GM12891 (cell line): Measurements from ENCODE around the gene FAM110A.
"Not testable (repeated sequence)": the region's sequence is repeated elsewhere in the genome, so short reads cannot be mapped to it uniquely, and the experiment has no call there.

Experiments
- DNase-seq: peaks from one replicate; pipeline ENCODE4 v3.0.0; 2011; ENCODE audit warnings: low spot score; ENCODE audit not compliant: insufficient read length
- FAIRE-seq: peaks from 2 replicates; lab custom pipeline; 2011; peaks lifted over from hg19 to GRCh38; lab: Jason Lieb, UNC
- PAX5 ChIP-seq: IDR thresholded peaks from 2 replicates; pipeline ENCODE4 v1.6.1; 2011; ENCODE audit warnings: low read length, moderate library complexity, mild to moderate bottlenecking; ENCODE audit not compliant: insufficient read depth, severe bottlenecking
- POLR2A ChIP-seq: IDR thresholded peaks from 2 replicates; pipeline ENCODE4 v1.6.1; 2011; ENCODE audit warnings: low read depth, low read length, control low read depth
- POLR2AphosphoS5 ChIP-seq: IDR thresholded peaks from 2 replicates; pipeline ENCODE4 v1.6.1; 2011; ENCODE audit warnings: low read depth, low read length, control low read depth
- POU2F2 ChIP-seq: IDR thresholded peaks from 2 replicates; pipeline ENCODE4 v1.6.1; 2011; ENCODE audit warnings: low read depth, mild to moderate bottlenecking, control low read depth, low read length, moderate library complexity
- SPI1 ChIP-seq: IDR thresholded peaks from 2 replicates; pipeline ENCODE4 v1.6.1; 2011; ENCODE audit warnings: low read depth, low read length, control low read depth
- TAF1 ChIP-seq: IDR thresholded peaks from 2 replicates; pipeline ENCODE4 v1.6.1; 2011; ENCODE audit warnings: low read depth, low read length, control low read depth

FAM110A gene

GRCh38 chr20:822651-823573 is 10.6 kb upstream of the FAM110A start:
- DNase-seq (no peak), FAIRE-seq (no peak)
- TF ChIP-seq POLR2AphosphoS5 = no peak
- no peak for TF ChIP-seq PAX5
- TF ChIP-seq TAF1 = no peak
- TF ChIP-seq POU2F2 = no peak
- no peak for TF ChIP-seq POLR2A
- TF ChIP-seq SPI1 = no peak

DNA sequence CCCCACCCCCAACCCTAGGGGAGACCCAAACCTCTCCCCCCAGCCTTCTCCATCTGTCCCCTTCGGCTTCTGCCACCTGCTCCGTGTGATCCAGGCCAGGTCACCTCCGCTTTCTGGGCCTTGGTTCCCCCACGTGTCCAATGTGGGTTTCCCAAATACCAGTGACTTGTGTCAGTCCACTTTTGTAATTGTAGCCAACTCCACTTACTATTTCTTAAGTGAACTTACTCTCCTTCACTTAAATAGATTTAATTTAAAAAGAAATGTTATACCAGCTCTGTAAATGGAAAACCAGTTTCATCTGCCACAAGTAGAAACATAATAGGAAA is 10.0 kb upstream of the FAM110A start:
- TF ChIP-seq TAF1 (no peak), SPI1 (no peak), POLR2A (no peak), PAX5 (no peak), POU2F2 (no peak), POLR2AphosphoS5 (no peak)
- FAIRE-seq = no peak
- no peak for DNase-seq

DNA sequence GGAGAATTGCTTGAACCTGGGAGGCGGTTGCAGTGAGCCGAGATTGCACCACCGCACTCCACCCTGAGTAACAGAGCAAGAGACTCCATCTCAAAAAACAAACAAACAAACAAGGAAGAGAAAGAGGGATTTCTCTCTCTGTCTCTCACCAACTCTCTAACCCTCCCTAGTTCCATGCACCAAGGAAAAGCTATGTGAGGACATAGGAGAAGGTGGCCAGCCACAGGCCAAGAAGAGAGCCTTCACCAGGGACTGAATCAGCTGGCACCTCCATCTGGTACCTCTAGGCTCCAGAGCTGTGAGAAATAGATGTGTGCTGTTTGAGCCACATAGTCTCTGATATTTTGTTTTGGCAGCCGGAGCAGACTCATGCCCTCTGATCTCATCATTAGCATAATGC is 9.0 kb upstream of the FAM110A start:
- no peak for TF ChIP-seq PAX5
- TF ChIP-seq SPI1 = no peak
- no peak for FAIRE-seq
- DNase-seq = no peak

DNA sequence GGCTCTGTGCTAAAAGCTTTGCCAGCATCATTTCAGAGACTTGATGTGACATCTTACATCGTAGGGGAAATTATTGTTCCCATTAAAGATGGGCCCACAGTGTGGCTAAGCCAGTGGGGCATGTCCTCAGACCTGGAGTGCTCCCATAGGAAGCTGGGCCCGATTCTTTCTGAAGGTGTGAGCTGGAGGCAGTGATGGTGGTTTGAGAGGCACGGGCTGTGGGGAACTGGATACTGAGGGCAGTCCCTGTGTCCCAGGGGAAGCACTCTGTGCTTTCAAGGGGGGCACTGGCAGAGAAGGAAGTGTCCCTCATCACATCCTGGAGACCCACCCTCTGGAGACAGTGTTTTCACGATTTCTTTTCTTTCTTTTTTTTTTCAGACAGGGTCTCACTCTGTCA is 8.6 kb upstream of the FAM110A start:
- DNase-seq (no peak), FAIRE-seq (no peak)
- TF ChIP-seq POU2F2 (no peak), SPI1 (no peak), POLR2A (no peak), POLR2AphosphoS5 (no peak), TAF1 (no peak), PAX5 (no peak)

GRCh38 chr20:825710-826421 is 7.6 kb upstream of the FAM110A start:
- TF ChIP-seq TAF1 (no peak), SPI1 (no peak), POU2F2 (no peak), POLR2A (no peak), POLR2AphosphoS5 (no peak), PAX5 (no peak)
- FAIRE-seq (no peak), DNase-seq (no peak)

- DNase-seq = no peak
- no peak for FAIRE-seq
- no peak for TF ChIP-seq POLR2A
- no peak for TF ChIP-seq PAX5
- no peak for TF ChIP-seq POU2F2
- TF ChIP-seq SPI1 = no peak
- no peak for TF ChIP-seq TAF1
- TF ChIP-seq POLR2AphosphoS5 = no peak
Observed at GRCh38 chr20:826695-827323, 6.7 kb upstream of the FAM110A start.

DNA sequence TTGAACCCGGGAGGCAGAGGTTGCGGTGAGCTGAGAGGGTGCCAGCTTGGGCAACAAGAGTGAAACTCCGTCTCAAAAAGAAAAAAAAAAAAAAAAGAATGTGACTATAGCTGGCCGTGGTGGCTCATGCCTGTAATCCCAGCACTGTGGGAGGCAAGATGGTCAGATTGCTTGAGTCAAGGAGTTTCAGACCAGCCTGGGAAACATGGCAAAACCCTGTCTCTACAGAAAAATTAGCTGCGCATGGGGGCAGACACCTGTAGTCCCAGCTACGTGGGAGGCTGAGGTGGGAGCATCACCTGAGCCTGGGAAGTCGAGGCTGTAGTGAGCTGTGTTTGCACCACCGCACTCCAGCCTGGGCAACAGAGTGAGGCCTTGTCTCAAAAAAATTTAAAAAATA is 5.5 kb upstream of the FAM110A start:
- FAIRE-seq, DNase-seq: not testable (repeated sequence)

DNA sequence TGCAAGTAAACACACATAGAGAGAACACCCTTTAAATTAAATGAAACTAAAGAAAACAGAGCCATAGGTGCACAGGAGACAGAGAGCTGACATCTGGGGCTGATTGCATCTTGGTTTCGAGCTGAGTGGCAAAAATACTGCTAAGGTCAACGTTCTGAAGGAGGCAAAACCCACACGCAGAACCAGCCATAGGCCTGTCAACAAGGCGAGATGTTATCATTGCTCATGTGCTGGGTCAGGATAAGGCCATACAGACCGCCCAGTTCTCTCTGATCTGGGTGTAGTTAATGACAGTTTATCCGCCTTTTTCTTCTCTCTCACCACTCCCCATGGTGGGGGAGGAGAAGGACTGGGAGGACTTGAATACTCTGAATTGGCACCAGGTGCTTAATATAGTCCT is 4.5 kb upstream of the FAM110A start:
- FAIRE-seq = no peak
- no peak for TF ChIP-seq POU2F2
- no peak for TF ChIP-seq POLR2AphosphoS5
- no peak for TF ChIP-seq PAX5
- no peak for TF ChIP-seq SPI1
- TF ChIP-seq TAF1 = no peak
- no peak for TF ChIP-seq POLR2A
- DNase-seq = no peak

GRCh38 chr20:829551-829950 is 4.0 kb upstream of the FAM110A start:
- no peak for TF ChIP-seq TAF1
- no peak for TF ChIP-seq PAX5
- no peak for TF ChIP-seq POU2F2
- no peak for TF ChIP-seq POLR2AphosphoS5
- TF ChIP-seq POLR2A = no peak
- TF ChIP-seq SPI1 = no peak
- FAIRE-seq = no peak
- DNase-seq = no peak

DNA sequence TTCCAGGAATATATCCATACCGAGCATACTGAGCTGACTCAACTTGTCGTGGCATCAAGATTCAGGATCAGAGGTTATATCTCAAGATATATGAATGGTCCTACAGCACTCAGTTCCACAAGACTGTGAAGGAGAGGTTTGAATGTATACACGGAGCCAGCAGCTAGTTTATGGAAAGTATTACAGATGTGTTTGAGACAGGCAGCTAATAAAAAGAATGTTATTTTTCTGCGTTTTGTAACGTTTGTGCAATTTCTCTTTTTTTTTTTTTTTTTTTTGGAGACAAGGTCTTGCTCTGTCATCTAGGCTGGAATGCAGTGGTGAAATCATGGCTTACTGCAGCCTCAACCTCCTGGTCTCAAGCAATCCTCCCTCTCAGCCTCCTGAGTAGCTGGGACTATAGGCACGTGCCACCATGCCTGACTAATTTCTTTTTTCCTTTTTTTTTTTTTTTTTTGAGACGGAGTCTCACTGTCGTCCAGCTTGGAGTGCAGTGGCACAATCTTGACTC is 3.4 kb upstream of the FAM110A start:
- FAIRE-seq (no peak), DNase-seq (no peak)
- TF ChIP-seq POU2F2 (no peak), POLR2A (no peak), PAX5 (no peak), TAF1 (no peak), SPI1 (no peak), POLR2AphosphoS5 (no peak)
